Stomach (tissue), 4 donors: Measurements from ENCODE around the gene ZNF185.

Experiments used
- CTCF ChIP-seq, 7 experiments: fragments of 450-650 bp in 4 of 7; fragments of 200-600 bp in 3 of 7; sonication (generic) in 3 of 7; IDR thresholded peaks; one replicate each; pipeline ENCODE4 v1.5.1; 2016 to 2019; ENCODE audit warnings: antibody characterized with exemption in 7 of 7, control low read depth in 2 of 7, mild to moderate bottlenecking in 1 of 7
- POLR2A ChIP-seq, 4 donors: fragments of 450-650 bp; IDR thresholded peaks; one replicate each; pipeline ENCODE4 v1.6.1; 2016; ENCODE audit warnings: antibody characterized with exemption in 4 of 4, control low read depth in 2 of 4, mild to moderate bottlenecking in 1 of 4, moderate library complexity in 1 of 4

GRCh38 chrX:152892999-152893891 lies 4.6 kb upstream of the ZNF185 start:
- no peak for TF ChIP-seq POLR2A (IDR thresholded peaks at IDR 0.05)
- no peak for TF ChIP-seq CTCF (IDR thresholded peaks at IDR 0.05)
